ENCODE measurements around the gene WFDC9. TPM values are rescaled to one million over a fixed set of nuclear protein-coding genes. Genes with fewer than 3 reads are reported as not detected.

Gene WFDC9
- total and polyA plus RNA-seq, 2 of the 8 experiments (the other 6 are each of a cell fraction or from before 2014, with no cell fraction given), result not detected

GRCh38 chr20:45593498-45593897 lies 37.6 kb downstream of the WFDC9 start:
- H3K18ac ChIP-seq (ENCODE audit: extremely low read depth, low read length), result no peak overlapping the region
- no peaks in the 10 kb centered on the region for H3K79me1 ChIP-seq (ENCODE audit: low read depth, low read length)
- H2BK5ac ChIP-seq (ENCODE audit: low read depth, low read length), result no peak overlapping the region
- no peaks in the 10 kb centered on the region; a peak in 1 of 7 replicates for H3K27me3 ChIP-seq (replicated peaks in 1 of 4; ENCODE audit: control insufficient read depth in 3 of 4, extremely low read depth in 1 of 4, insufficient read depth in 3 of 4, low read length in 3 of 4)
- H3K9ac ChIP-seq (replicated peaks in 1 of 4; ENCODE audit: extremely low read depth in 1 of 4, low read depth in 3 of 4, low read length in 3 of 4), result no peak overlapping the region
- H4K5ac ChIP-seq (ENCODE audit: insufficient read length, low read depth, low read length), result no peak overlapping the region
- ChIA-PET POLR2A (ENCODE audit: partially characterized antibody) (no interaction called here), CTCF (ENCODE audit: partially characterized antibody) (interaction anchor here (0.6 to 4.8 kb wide), 10 partner anchors 22 to 181 kb away, joined by 3 to 48 read pairs (median 3); no protein-coding TSS in a partner anchor)
- H3K14ac ChIP-seq (ENCODE audit: insufficient read length), result no peak overlapping the region
- H2AK5ac ChIP-seq (ENCODE audit: low read depth, low read length), result no peak overlapping the region
- H3K9me3 ChIP-seq (ENCODE audit: insufficient read depth in 2 of 2, low read depth in 1 of 2, low read length in 1 of 2), result no peaks in the 10 kb centered on the region
- 57% methylated on average over 1 of the region's 1 CpG; no CpG with 5 or more reads in 1 of the 2 experiments for WGBS, 2 experiments (ENCODE audit: extremely low coverage in 1 of 2, insufficient coverage in 1 of 2, insufficient read length in 1 of 2, insufficient replicate concordance in 2 of 2, low coverage in 1 of 2, low lambda C conversion rate in 2 of 2, missing lambda C conversion rate in 1 of 2)
- no peak overlapping the region for H3K4ac ChIP-seq (replicated peaks; ENCODE audit: insufficient read length, low read depth, low read length)
- H3K56ac ChIP-seq (replicated peaks; ENCODE audit: insufficient read length, low read depth, low read length), result no peak overlapping the region
- H3K4me1 ChIP-seq (replicated peaks in 1 of 4; ENCODE audit: control insufficient read depth in 3 of 4, insufficient read depth in 4 of 4, low read length in 3 of 4), result no peaks in the 10 kb centered on the region
- H3K4me3 ChIP-seq (ENCODE audit: extremely low read depth in 1 of 4, insufficient read depth in 2 of 4, low read depth in 3 of 4, low read length in 4 of 4), result no peak overlapping the region
- no peaks in the 10 kb centered on the region for H3K23me2 ChIP-seq (ENCODE audit: low read depth, low read length)
- H2AFZ ChIP-seq (ENCODE audit: low read length), result no peak overlapping the region
- H2BK20ac ChIP-seq (ENCODE audit: low read length), result no peak overlapping the region
- no peak overlapping the region for H3K27ac ChIP-seq (ENCODE audit: low read depth, low read length)
- FAIRE-seq (no peak), DNase-seq (ENCODE audit: low read depth in 1 of 2, low spot score in 2 of 2) (no peak)
- no peak for TF ChIP-seq CTBP2 (IDR thresholded peaks at IDR 0.05; ENCODE audit: borderline replicate concordance, insufficient read depth, insufficient read length, low read length)
- no peak overlapping the region for H3K4me2 ChIP-seq (ENCODE audit: insufficient read depth in 1 of 2, low read depth in 2 of 2, low read length in 2 of 2)
- H2BK120ac ChIP-seq (replicated peaks; ENCODE audit: low read depth, low read length), result no peak overlapping the region
- no peak overlapping the region for H3K23ac ChIP-seq (ENCODE audit: insufficient read length)
- H3K36me3 ChIP-seq (ENCODE audit: control insufficient read depth in 2 of 4, insufficient read depth in 4 of 4, low read length in 3 of 4), result no peaks in the 10 kb centered on the region
- no peak overlapping the region for H2BK15ac ChIP-seq (ENCODE audit: low read length)
- no peak overlapping the region for H4K91ac ChIP-seq (replicated peaks; ENCODE audit: insufficient read length, low read length)
- no peaks in the 10 kb centered on the region for H3K79me2 ChIP-seq (ENCODE audit: control insufficient read depth in 1 of 2, insufficient read depth in 2 of 2, low read length in 2 of 2)
- no peaks in the 10 kb centered on the region for H4K20me1 ChIP-seq (replicated peaks in 1 of 2; ENCODE audit: control insufficient read depth in 1 of 2, insufficient read depth in 2 of 2, low read length in 2 of 2)
- no peak overlapping the region for H2BK12ac ChIP-seq (ENCODE audit: low read depth, low read length)
- H4K8ac ChIP-seq (ENCODE audit: extremely low read depth, insufficient read depth, low read length), result no peak overlapping the region
